Neural cell (in vitro differentiated cells): ENCODE measurements around the gene DEAF1. TPM values are rescaled to one million over a fixed set of nuclear protein-coding genes. Genes with fewer than 3 reads are reported as not detected.

Source experiments
- H2AFZ ChIP-seq: fragments of 200-600, 300-800 bp; sonication (generic), shearing (Covaris generic); 2 replicates; pipeline ENCODE4 v1.6.0; 2014; ENCODE audit warnings: low read depth, mild to moderate bottlenecking, antibody characterized with exemption, low read length, moderate library complexity
- H3F3A ChIP-seq: fragments of 200-600 bp; shearing (Covaris generic); 2 replicates; pipeline ENCODE4 v1.6.1; 2016; ENCODE audit warnings: mild to moderate bottlenecking, moderate library complexity, mixed read lengths, antibody characterized with exemption, low read length; ENCODE audit not compliant: insufficient read depth, poor library complexity, severe bottlenecking
- H3K27ac ChIP-seq: fragments of 200-600, 300-800 bp; sonication (generic), shearing (Covaris generic); 2 replicates; pipeline ENCODE4 v1.5.1; 2014; ENCODE audit warnings: mild to moderate bottlenecking, low read length, moderate library complexity
- H3K27me3 ChIP-seq: fragments of 300-800, 200-600 bp; sonication (generic), shearing (Covaris generic); 2 replicates; pipeline ENCODE4 v1.6.0; 2014; ENCODE audit warnings: mild to moderate bottlenecking, low read depth, low read length, moderate library complexity; ENCODE audit not compliant: insufficient read depth
- H3K36me3 ChIP-seq: fragments of 300-800, 200-600 bp; sonication (generic), shearing (Covaris generic); 2 replicates; pipeline ENCODE4 v1.5.1; 2014; ENCODE audit warnings: mild to moderate bottlenecking, antibody characterized with exemption, low read length, moderate library complexity; ENCODE audit not compliant: insufficient read depth
- H3K4me2 ChIP-seq: fragments of 300-800, 200-600 bp; sonication (generic), shearing (Covaris generic); 2 replicates; pipeline ENCODE4 v1.6.0; 2014; ENCODE audit warnings: mild to moderate bottlenecking, low read length
- H3K4me3 ChIP-seq: fragments of 300-800, 200-600 bp; sonication (generic), shearing (Covaris generic); 2 replicates; pipeline ENCODE4 v1.5.1; 2014; ENCODE audit warnings: mild to moderate bottlenecking, low read length, moderate library complexity
- H3K79me2 ChIP-seq: fragments of 200-600 bp; shearing (Covaris generic); replicated peaks from 2 replicates; pipeline ENCODE4 v1.6.0; 2014; ENCODE audit warnings: mild to moderate bottlenecking, low read length, moderate library complexity; ENCODE audit not compliant: insufficient read depth
- H3K9ac ChIP-seq: fragments of 300-800, 200-600 bp; sonication (generic), shearing (Covaris generic); 2 replicates; pipeline ENCODE4 v1.6.1; 2016; ENCODE audit warnings: mild to moderate bottlenecking, low read length, mixed read lengths
- H3K9me2 ChIP-seq: fragments of 200-600 bp; shearing (Covaris generic); 2 replicates; pipeline ENCODE4 v1.6.1; 2016; ENCODE audit warnings: mild to moderate bottlenecking, low read length, mixed read lengths; ENCODE audit not compliant: insufficient read depth
- H3K9me3 ChIP-seq: fragments of 200-600, 300-800 bp; sonication (generic), shearing (Covaris generic); 2 replicates; pipeline ENCODE4 v1.6.1; 2016; ENCODE audit warnings: mild to moderate bottlenecking, mixed run types, low read length, moderate library complexity, mixed read lengths
- H4K20me1 ChIP-seq: fragments of 200-600 bp; shearing (Covaris generic); 2 replicates; pipeline ENCODE4 v1.6.1; 2016; ENCODE audit warnings: mild to moderate bottlenecking, mixed run types; ENCODE audit not compliant: insufficient read depth
- CTCF ChIP-seq: fragments of 450-650 bp; IDR thresholded peaks from 2 replicates; pipeline ENCODE4 v1.5.1; 2014; ENCODE audit warnings: antibody characterized with exemption, mild to moderate bottlenecking, moderate library complexity; ENCODE audit not compliant: poor library complexity, severe bottlenecking
- EP300 ChIP-seq: fragments of 450-650 bp; conservative IDR thresholded peaks from 2 replicates; pipeline ENCODE4 v1.6.1; 2014; ENCODE audit warnings: antibody characterized with exemption, mild to moderate bottlenecking, moderate library complexity; ENCODE audit not compliant: poor library complexity, severe bottlenecking
- EZH2 ChIP-seq: fragments of 200-600, 300-800 bp; shearing (Covaris generic), sonication (generic); IDR thresholded peaks from 2 replicates; pipeline ENCODE4 v1.6.1; 2014; ENCODE audit warnings: antibody characterized with exemption, low read length, borderline replicate concordance, mild to moderate bottlenecking; ENCODE audit not compliant: insufficient read depth, poor library complexity, severe bottlenecking
- MXI1 ChIP-seq: fragments of 450-650 bp; conservative IDR thresholded peaks from 2 replicates; pipeline ENCODE4 v1.6.1; 2014; ENCODE audit warnings: antibody characterized with exemption, mild to moderate bottlenecking; ENCODE audit not compliant: poor library complexity, severe bottlenecking
- POLR2AphosphoS5 ChIP-seq: IDR thresholded peaks from 2 replicates; pipeline ENCODE4 v1.6.1; 2012
- RAD21 ChIP-seq: fragments of 450-650 bp; conservative IDR thresholded peaks from 2 replicates; pipeline ENCODE4 v1.6.1; 2014; ENCODE audit warnings: antibody characterized with exemption, mild to moderate bottlenecking, moderate library complexity
- REST ChIP-seq: IDR thresholded peaks from 2 replicates; pipeline ENCODE4 v1.6.1; 2012; ENCODE audit warnings: borderline replicate concordance
- SMC3 ChIP-seq: fragments of 450-650 bp; conservative IDR thresholded peaks from 2 replicates; pipeline ENCODE4 v1.6.1; 2014; ENCODE audit warnings: antibody characterized with exemption, mild to moderate bottlenecking, moderate library complexity; ENCODE audit not compliant: poor library complexity
- polyA plus RNA-seq: library from polyadenylated mRNA; depleted of rRNA; stranded (reverse); fragments of >200 nt; gene quantifications from 2 replicates; pipeline ENCODE4 v1.2.3, GENCODE V29; 2014

DEAF1 gene
- polyA plus RNA-seq, 1 donor from 2014 or later = 87.6 TPM

- TF ChIP-seq SMC3 = no peak
- TF ChIP-seq POLR2AphosphoS5 = no peak
These were observed 78.5 kb downstream of the DEAF1 start (continued) for GRCh38 chr11:616320-617198.

- no peaks in the 10 kb centered on the region for H4K20me1 ChIP-seq
- no peak within 1 kb of the TSS for H3K27ac ChIP-seq
- H3K4me2 ChIP-seq = no peak within 1 kb of the TSS
- H3K79me2 ChIP-seq = no peaks in the 10 kb centered on the region
- no peak for TF ChIP-seq POLR2AphosphoS5
- no peak for TF ChIP-seq EP300
- TF ChIP-seq RAD21 = no peak
- no peak for TF ChIP-seq MXI1
- TF ChIP-seq CTCF = no peak
- no peak for TF ChIP-seq EZH2
- TF ChIP-seq REST = no peak
- TF ChIP-seq SMC3 = no peak
- H3K4me3 ChIP-seq = peak within 1 kb of the TSS; percentile 54
- no peak within 1 kb of the TSS for H2AFZ ChIP-seq
- no peaks in the 10 kb centered on the region for H3F3A ChIP-seq
- no peaks in the 10 kb centered on the region for H3K9me3 ChIP-seq
- no peaks in the 10 kb centered on the region for H3K9me2 ChIP-seq
- H3K9ac ChIP-seq = peak within 1 kb of the TSS; percentile 9
- H3K36me3 ChIP-seq = no peaks in the 10 kb centered on the region
- H3K27me3 ChIP-seq = no peaks in the 10 kb centered on the region
These were observed 79.3 kb downstream of the DEAF1 start, which contains the start of gene IRF7 for GRCh38 chr11:615504-616319. TSS of gene IRF7 (minus strand) at chr11:615950. CDS start at chr11:615364, 586 bp downstream.
